Esophagus muscularis mucosa (tissue), 4 donors: Measurements from ENCODE around the gene TSNAX.

Experiments
- CTCF ChIP-seq, 3 experiments: fragments of 200-600 bp in 2 of 3; fragments of 450-650 bp in 1 of 3; sonication (generic) in 2 of 3; IDR thresholded peaks; one replicate each; pipeline ENCODE4 v1.5.1; 2017 to 2019; ENCODE audit warnings: antibody characterized with exemption in 3 of 3, mild to moderate bottlenecking in 2 of 3, moderate library complexity in 1 of 3
- EP300 ChIP-seq: sonication (generic); formaldehyde crosslinking; IDR thresholded peaks from one replicate; pipeline ENCODE4 v1.6.1; 2017; ENCODE audit warnings: antibody characterized with exemption
- POLR2A ChIP-seq: fragments of 450-650 bp; IDR thresholded peaks from one replicate; pipeline ENCODE4 v1.6.1; 2017; ENCODE audit warnings: antibody characterized with exemption, moderate library complexity, mild to moderate bottlenecking, low read depth
- POLR2AphosphoS5 ChIP-seq, 2 donors: sonication (generic); formaldehyde crosslinking; IDR thresholded peaks; one replicate each; pipeline ENCODE4 v1.6.1; 2017; ENCODE audit warnings: antibody characterized with exemption in 2 of 2

GRCh38 chr1:231613419-231614349 is 85.2 kb downstream of the TSNAX start:
- no peak for TF ChIP-seq POLR2A
- TF ChIP-seq CTCF (IDR thresholded peaks at IDR 0.05): no peak
- TF ChIP-seq POLR2AphosphoS5 (IDR thresholded peaks at IDR 0.05): no peak
- TF ChIP-seq EP300: no peak
